HepG2 (cell line): ENCODE measurements around the gene HES2. TPM values are rescaled to one million over a fixed set of nuclear protein-coding genes. Genes with fewer than 3 reads are reported as not detected.

Source experiments
- AKNA ChIP-seq: sonication (generic); formaldehyde crosslinking; IDR thresholded peaks from 2 replicates; pipeline ENCODE4 v1.4.0; 2020; ENCODE audit warnings: missing genetic modification reagents, borderline replicate concordance
- HMG20A ChIP-seq: IDR thresholded peaks from 2 replicates; pipeline ENCODE4 v1.6.1; 2016; ENCODE audit warnings: borderline replicate concordance
- MZF1 ChIP-seq: sonication (generic); formaldehyde crosslinking; IDR thresholded peaks from 2 replicates; pipeline ENCODE4 v1.8.1; 2023; ENCODE audit warnings: mild to moderate bottlenecking, missing genetic modification reagents, borderline replicate concordance
- SOX13 ChIP-seq, 3 experiments: fragments of 450-650 bp in 1 of 3; sonication (generic) in 1 of 3; formaldehyde crosslinking in 1 of 3; IDR thresholded peaks in 2 of 3; conservative IDR thresholded peaks in 1 of 3; 2 replicates each; pipeline versions ENCODE4 v1.5.0 to v1.6.1; 2016 to 2020; ENCODE audit warnings: antibody characterized with exemption in 1 of 3, mild to moderate bottlenecking in 1 of 3, missing compliant biosample characterization in 1 of 3, missing genetic modification reagents in 1 of 3, moderate library complexity in 1 of 3
- SRY ChIP-seq: sonication (generic); formaldehyde crosslinking; IDR thresholded peaks from 2 replicates; pipeline ENCODE4 v1.8.0; 2022; ENCODE audit warnings: mild to moderate bottlenecking, missing genetic modification reagents
- ZNF343 ChIP-seq: sonication (generic); formaldehyde crosslinking; IDR thresholded peaks from 2 replicates; pipeline ENCODE4 v1.4.0; 2020; ENCODE audit warnings: mild to moderate bottlenecking, missing genetic modification reagents
- ZNF616 ChIP-seq: sonication (generic); formaldehyde crosslinking; IDR thresholded peaks from 2 replicates; pipeline ENCODE4 v1.5.0; 2020; ENCODE audit warnings: low read depth, mild to moderate bottlenecking, missing genetic modification reagents
- polyA plus RNA-seq, 8 experiments: library from polyadenylated mRNA; depleted of rRNA in 3 of 8; stranded (reverse) in 7 of 8; unstranded in 1 of 8; fragments of >200 nt; fragmentation: Illumina TruSeq in 4 of 8; extraction: Trizol in 4 of 8; gene quantifications; 2 replicates each; pipeline versions ENCODE4 v1.2.1 to v1.2.3, GENCODE V29; 2011 to 2016; ENCODE audit warnings: low read depth in 4 of 8, missing spikeins in 1 of 8, mixed read lengths in 1 of 8; ENCODE audit not compliant: insufficient read depth in 1 of 8
- total RNA-seq, 5 experiments: library from RNA; depleted of rRNA; stranded (reverse); fragments of >200 nt; fragmentation: Illumina TruSeq; extraction: Trizol; gene quantifications; 2 replicates each; pipeline ENCODE4 v1.2.3, GENCODE V29; 2016; ENCODE audit warnings: low read depth in 1 of 5

HES2 gene
- total and polyA plus RNA-seq, 2 of the 13 experiments (the other 11 are each of a cell fraction or from before 2014, with no cell fraction given), result 0.11 to 0.17 TPM

- TF ChIP-seq SOX13 (IDR thresholded peaks at IDR 0.05), result no peak
- peak in 1 of 2 experiments; percentile 90; a peak in 2 of 4 replicates for TF ChIP-seq SOX13 (CRISPR knock-in tag; conservative IDR thresholded peaks at IDR 0.05 in 1 of 2, IDR thresholded peaks at IDR 0.05 in 1 of 2)
- TF ChIP-seq ZNF343 (CRISPR knock-in tag), result no peak
- TF ChIP-seq SRY (CRISPR knock-in tag), result no peak
- no peak for TF ChIP-seq MZF1 (CRISPR knock-in tag)
- no peak for TF ChIP-seq ZNF616 (CRISPR knock-in tag)
- TF ChIP-seq AKNA, result no peak
- TF ChIP-seq HMG20A (CRISPR knock-in tag), result peak; percentile 75; the same call in 1 of the 2 replicates
Measured at GRCh38 chr1:6412896-6413295, 6.8 kb downstream of the HES2 start (continued).
